GM23338 (cell line): Measurements from ENCODE around the gene LMBR1. TPM values are rescaled to one million over a fixed set of nuclear protein-coding genes. Genes with fewer than 3 reads are reported as not detected.

ENCODE experiments used
- ATAC-seq: fragments of 200-7000 bp; cut with Tn5 transposase; 3 replicates; pipeline ENCODE4 v1.9.1; 2020
- DNase-seq: peaks from one replicate; pipeline ENCODE4 v3.0.0-alpha.2; 2015; ENCODE audit warnings: low spot score
- H2AFZ ChIP-seq: fragments of 200-600 bp; sonication (generic); 2 replicates; pipeline ENCODE4 v1.8.0; 2016; ENCODE audit warnings: antibody characterized with exemption, mild to moderate bottlenecking, moderate library complexity
- H3F3A ChIP-seq: fragments of 200-600 bp; sonication (generic); replicated peaks from 2 replicates; pipeline ENCODE4 v1.8.0; 2017; ENCODE audit warnings: antibody characterized with exemption, mixed run types, low read depth
- H3K27ac ChIP-seq: fragments of 200-600 bp; sonication (generic); 2 replicates; pipeline ENCODE4 v1.6.1; 2016; ENCODE audit warnings: low read depth
- H3K27me3 ChIP-seq: fragments of 200-600 bp; sonication (generic); 2 replicates; pipeline ENCODE4 v1.8.0; 2016; ENCODE audit warnings: mild to moderate bottlenecking, mixed run types, moderate library complexity; ENCODE audit not compliant: insufficient read depth
- H3K36me3 ChIP-seq: fragments of 200-600 bp; sonication (generic); 2 replicates; pipeline ENCODE4 v1.8.0; 2016; ENCODE audit warnings: mild to moderate bottlenecking; ENCODE audit not compliant: insufficient read depth
- H3K4me1 ChIP-seq: fragments of 200-600 bp; sonication (generic); 2 replicates; pipeline ENCODE4 v1.8.0; 2016; ENCODE audit warnings: mild to moderate bottlenecking, moderate library complexity; ENCODE audit not compliant: insufficient read depth
- H3K4me2 ChIP-seq: fragments of 200-600 bp; sonication (generic); 2 replicates; pipeline ENCODE4 v1.7.1; 2017; ENCODE audit warnings: mixed run types
- H3K4me3 ChIP-seq: fragments of 200-600 bp; sonication (generic); 2 replicates; pipeline ENCODE4 v1.6.1; 2016; ENCODE audit warnings: mixed run types
- H3K79me2 ChIP-seq: fragments of 200-600 bp; sonication (generic); replicated peaks from 2 replicates; pipeline ENCODE4 v1.8.0; 2017; ENCODE audit warnings: mild to moderate bottlenecking; ENCODE audit not compliant: insufficient read depth
- H3K9me2 ChIP-seq: fragments of 200-600 bp; sonication (generic); 2 replicates; pipeline ENCODE4 v1.8.0; 2017; ENCODE audit not compliant: insufficient read depth
- H4K20me1 ChIP-seq: fragments of 200-600 bp; sonication (generic); replicated peaks from 2 replicates; pipeline ENCODE4 v1.8.0; 2017; ENCODE audit warnings: mild to moderate bottlenecking; ENCODE audit not compliant: insufficient read depth
- H3K27ac Mint-ChIP-seq: 2 replicates; pipeline ENCODE4 v1.8.0; 2020; ENCODE audit warnings: inconsistent platforms, mild to moderate bottlenecking, moderate library complexity, mixed read lengths
- H3K27me3 Mint-ChIP-seq: 3 replicates; pipeline ENCODE4 v1.8.0; 2022; ENCODE audit warnings: low read depth, mild to moderate bottlenecking, moderate library complexity, mixed read lengths, inconsistent platforms; ENCODE audit not compliant: insufficient read depth, poor library complexity
- H3K36me3 Mint-ChIP-seq: 3 replicates; pipeline ENCODE4 v1.8.0; 2021; ENCODE audit warnings: low read depth, mild to moderate bottlenecking, inconsistent platforms, moderate library complexity, mixed read lengths
- H3K4me1 Mint-ChIP-seq: 3 replicates; pipeline ENCODE4 v1.8.0; 2020; ENCODE audit warnings: mild to moderate bottlenecking, inconsistent platforms, mixed read lengths
- H3K4me3 Mint-ChIP-seq: 3 replicates; pipeline ENCODE4 v1.8.0; 2021; ENCODE audit warnings: moderate library complexity, mild to moderate bottlenecking, inconsistent platforms, mixed read lengths
- H3K9me3 Mint-ChIP-seq: 3 replicates; pipeline ENCODE4 v1.8.0; 2020; ENCODE audit warnings: moderate library complexity, mild to moderate bottlenecking, inconsistent platforms, mixed read lengths
- CREB1 ChIP-seq: fragments of 250-450 bp; sonication (Bioruptor Pico); IDR thresholded peaks from 2 replicates; pipeline ENCODE4 v1.5.0; 2020; ENCODE audit warnings: low read depth, mild to moderate bottlenecking, moderate library complexity
- ETS1 ChIP-seq: IDR thresholded peaks from 2 replicates; pipeline ENCODE4 v1.6.1; 2016; ENCODE audit warnings: antibody characterized with exemption
- EZH2phosphoT487 ChIP-seq: fragments of 200-600 bp; sonication (generic); IDR thresholded peaks from one replicate; pipeline ENCODE4 v1.8.1; 2018; ENCODE audit warnings: antibody characterized with exemption; ENCODE audit not compliant: unreplicated experiment
- JUNB ChIP-seq: IDR thresholded peaks from one replicate; pipeline ENCODE4 v1.6.1; 2016; ENCODE audit warnings: antibody characterized with exemption; ENCODE audit not compliant: unreplicated experiment
- REST ChIP-seq: IDR thresholded peaks from one replicate; pipeline ENCODE4 v1.6.1; 2018; ENCODE audit warnings: antibody characterized with exemption; ENCODE audit not compliant: unreplicated experiment
- STAT1 ChIP-seq: IDR thresholded peaks from one replicate; pipeline ENCODE4 v1.6.1; 2016; ENCODE audit warnings: antibody characterized with exemption; ENCODE audit not compliant: unreplicated experiment
- ZNF114 ChIP-seq: fragments of 250-450 bp; sonication (Bioruptor Pico); IDR thresholded peaks from 2 replicates; pipeline ENCODE4 v1.5.0; 2020; ENCODE audit warnings: mild to moderate bottlenecking, moderate library complexity
- ZNF462 ChIP-seq: fragments of 250-450 bp; sonication (Bioruptor Pico); IDR thresholded peaks from 2 replicates; pipeline ENCODE4 v1.5.0; 2020; ENCODE audit warnings: mild to moderate bottlenecking, moderate library complexity
- polyA plus RNA-seq: library from polyadenylated mRNA; unstranded; fragments of >200 nt; fragmentation: Nextera tagmentation; extraction: Ambion mirVana; gene quantifications from 2 replicates; pipeline ENCODE4 v1.2.1, GENCODE V29; 2016
- total RNA-seq: library from RNA; depleted of rRNA; stranded (reverse); fragments of >200 nt; shearing (Covaris generic); gene quantifications from 2 replicates; pipeline ENCODE4 v1.2.3, GENCODE V29; 2014

Gene LMBR1
- total and polyA plus RNA-seq, 2 experiments from 2014 or later: 21.8 to 90.1 TPM

GRCh38 chr7:156661637-156662036, 231.3 kb downstream of the LMBR1 start (continued):
- no peak for TF ChIP-seq REST
- no peak for TF ChIP-seq CREB1 (CRISPR knock-in tag)
- no peak for TF ChIP-seq ZNF114 (CRISPR knock-in tag)
- no peak for TF ChIP-seq EZH2phosphoT487
- TF ChIP-seq STAT1: no peak
- TF ChIP-seq JUNB: no peak

DNA sequence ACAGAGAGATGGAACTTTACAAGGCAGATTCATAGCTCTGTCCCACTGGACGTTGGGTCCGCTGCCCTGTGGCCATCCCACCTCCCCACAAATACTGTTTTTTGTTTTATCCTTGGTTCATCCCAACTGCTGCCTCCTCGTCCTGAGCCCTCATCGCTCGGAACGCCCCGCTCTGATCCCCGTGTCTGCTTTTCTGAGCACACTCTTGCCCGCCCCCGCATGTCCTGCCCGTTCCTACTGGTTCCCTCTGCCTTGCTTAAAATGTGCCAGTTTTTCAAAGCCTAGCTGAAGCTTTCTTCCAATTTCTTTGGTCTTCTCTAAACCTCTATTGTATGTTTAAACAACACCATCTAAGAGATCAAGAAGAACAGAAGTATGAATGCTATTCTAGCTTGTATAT, 233.0 kb downstream of the LMBR1 start:
- Histone ChIP-seq H3K9me2 (no peaks in the 10 kb centered on the region), H2AFZ (no peak overlapping the region), H3K27me3 (no peaks in the 10 kb centered on the region), H4K20me1 (no peaks in the 10 kb centered on the region), H3K4me1 (no peaks in the 10 kb centered on the region), H3F3A (no peaks in the 10 kb centered on the region), H3K27ac (no peak overlapping the region), H3K79me2 (no peaks in the 10 kb centered on the region), H3K4me2 (no peak overlapping the region), H3K4me3 (no peak overlapping the region), H3K36me3 (no peaks in the 10 kb centered on the region)
- peaks cover 11% of the 10 kb centered on the region; the same call in 2 of the 3 replicates for H3K4me1 Mint-ChIP-seq
- H3K36me3 Mint-ChIP-seq: no peaks in the 10 kb centered on the region
- H3K9me3 Mint-ChIP-seq: no peaks in the 10 kb centered on the region
- TF ChIP-seq ETS1 (no peak), ZNF114 (CRISPR knock-in tag) (no peak), CREB1 (CRISPR knock-in tag) (no peak), EZH2phosphoT487 (no peak), ZNF462 (CRISPR knock-in tag) (no peak), JUNB (no peak)
- no peak overlapping the region for H3K4me3 Mint-ChIP-seq
- DNase-seq (no peak), ATAC-seq (peak; percentile 68)
- no peak overlapping the region for H3K27ac Mint-ChIP-seq
- H3K27me3 Mint-ChIP-seq: peaks cover 3% of the 10 kb centered on the region
